Fibroblast of upper back skin (primary cell): ENCODE data around the gene FRYL.
A peak's percentile ranks its signal among the peaks of the same experiment; 100 is the strongest.

Source experiments
- DNase-seq: peaks from one replicate; pipeline ENCODE4 v3.0.0-alpha.2; 2013

Gene FRYL

DNA sequence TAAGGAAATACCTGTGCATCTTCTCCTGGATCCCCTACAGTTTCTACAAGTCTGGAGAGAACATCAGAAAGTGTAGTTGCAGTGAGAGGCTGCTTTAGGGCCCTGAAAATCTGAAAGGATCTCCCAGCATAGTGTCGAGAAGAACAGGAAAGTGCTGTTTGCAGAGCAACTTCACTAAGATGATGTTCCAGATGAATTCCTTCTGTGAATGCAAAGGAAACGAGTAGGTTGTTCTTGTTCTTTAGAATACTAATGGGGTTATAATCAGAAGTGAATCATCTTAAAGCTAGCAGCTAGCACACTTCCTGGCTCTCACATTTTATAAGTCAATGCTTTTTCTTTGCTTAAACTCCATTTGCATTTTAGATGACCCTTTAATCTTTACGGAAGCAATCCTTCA, 236.3 kb downstream of the FRYL start:
- DNase-seq, result peak; percentile 1

DNA sequence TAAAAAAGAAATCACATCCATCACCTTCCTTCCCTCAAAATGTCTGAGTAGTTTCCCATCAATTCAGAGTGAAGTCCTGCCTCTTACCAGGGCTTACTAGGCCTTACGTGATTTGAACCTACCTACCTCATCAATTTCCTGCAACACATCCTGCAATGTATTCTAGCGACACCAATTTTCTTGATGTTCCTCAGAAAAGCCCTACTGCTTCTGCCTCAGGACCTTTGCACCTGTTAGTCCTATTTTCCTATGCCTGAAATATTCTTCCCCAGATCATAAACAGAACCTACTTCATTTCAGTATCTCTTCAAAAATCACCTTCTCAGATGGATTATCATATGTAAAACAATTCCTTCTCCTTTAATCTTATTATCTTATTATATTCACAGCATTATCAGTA, 237.2 kb downstream of the FRYL start:
- no peak for DNase-seq

DNA sequence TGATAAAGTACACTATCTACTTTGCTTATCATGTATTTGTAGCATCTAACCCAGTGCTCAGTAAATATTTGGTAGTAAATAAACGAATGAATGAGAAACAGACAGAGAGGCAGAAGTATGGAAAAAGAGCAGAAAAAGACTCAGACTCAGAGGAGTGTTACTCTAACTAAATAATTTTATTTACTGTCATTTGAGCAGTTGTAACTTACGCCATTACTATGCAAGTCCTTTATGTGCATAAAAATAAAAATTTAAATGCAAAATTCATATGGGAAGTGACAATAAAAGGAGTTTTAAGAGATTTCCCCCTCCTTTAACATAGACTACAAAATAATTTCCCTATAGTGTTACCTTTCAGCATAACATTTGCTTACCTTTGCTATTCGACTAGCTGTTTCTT, 240.5 kb downstream of the FRYL start:
- DNase-seq, result no peak

DNA sequence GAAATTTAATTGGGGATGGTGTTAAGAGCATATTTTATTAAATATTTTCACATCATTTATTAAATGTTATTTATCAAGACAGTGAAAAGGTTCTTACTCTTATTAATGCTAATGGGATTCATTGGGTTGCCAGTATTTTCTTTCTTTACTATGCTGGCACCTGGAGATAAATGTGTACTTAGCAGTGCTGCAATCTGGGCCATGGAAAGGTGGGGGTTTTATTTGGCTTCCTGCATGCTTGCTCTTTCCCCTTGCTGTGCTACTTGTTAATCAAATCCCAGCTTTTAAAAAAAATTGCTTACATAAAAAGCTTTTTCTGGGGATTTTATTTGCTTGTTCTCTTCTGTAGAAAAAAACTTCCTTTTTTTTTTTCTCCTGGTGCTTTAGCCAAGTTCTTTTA, 241.7 kb downstream of the FRYL start:
- no peak for DNase-seq

DNA sequence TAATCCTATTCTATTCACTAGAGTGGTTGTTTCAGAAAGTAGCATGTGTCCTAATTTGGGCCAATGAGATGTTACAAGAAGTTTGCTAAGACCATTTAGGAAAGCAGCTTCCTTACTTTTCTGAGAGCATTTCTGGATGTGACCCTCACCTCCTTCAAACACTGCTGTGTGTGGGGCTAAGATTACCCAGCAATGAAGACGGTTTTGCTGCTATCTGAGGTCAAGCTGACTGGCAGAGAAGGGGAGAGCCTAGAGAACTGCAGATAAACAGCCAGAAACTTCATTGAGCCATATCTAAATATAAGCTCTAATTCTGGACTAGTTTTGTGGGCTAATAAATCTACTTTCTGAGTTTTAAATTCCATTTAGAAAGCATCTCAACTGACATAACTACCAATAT, 253.7 kb downstream of the FRYL start:
- no peak for DNase-seq

DNA sequence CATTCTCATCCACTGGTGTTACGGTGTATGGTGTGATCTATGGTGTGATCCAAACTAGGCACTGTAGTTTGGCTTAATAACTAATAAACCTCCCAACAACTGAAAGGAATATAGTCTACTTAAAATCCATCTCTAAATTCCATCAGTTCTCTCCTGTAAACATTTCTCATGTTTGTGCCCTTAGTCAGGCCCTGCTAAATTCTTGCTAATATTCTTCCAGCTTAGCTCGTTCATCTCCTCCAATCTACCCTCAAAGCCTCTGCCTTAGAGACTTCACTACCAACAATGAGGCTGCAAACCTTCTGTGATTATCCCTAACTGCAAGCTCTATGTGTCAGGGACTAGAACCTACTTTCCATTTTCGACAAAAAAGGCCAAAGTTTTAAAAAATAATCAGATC, 261.9 kb downstream of the FRYL start:
- DNase-seq, result no peak

DNA sequence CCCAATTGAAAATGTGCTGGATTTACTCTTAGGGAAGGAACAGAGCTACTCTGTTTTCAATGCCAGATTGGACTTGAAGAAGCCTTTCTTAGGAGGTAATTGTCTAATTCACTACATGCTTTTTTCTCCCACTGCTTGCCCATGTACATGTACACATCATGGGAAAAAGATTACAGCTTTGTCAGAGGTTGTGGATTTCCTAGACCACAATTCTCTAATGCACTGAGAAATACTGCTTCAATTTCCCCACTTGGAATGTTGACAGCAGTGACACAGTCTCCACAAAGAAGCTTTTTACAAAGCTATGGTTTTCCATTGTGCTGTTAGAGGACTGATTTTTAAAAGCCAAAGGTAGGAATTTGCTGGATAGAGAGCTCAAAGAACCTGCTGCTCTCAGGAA, 270.5 kb downstream of the FRYL start:
- DNase-seq, result peak; percentile 40

DNA sequence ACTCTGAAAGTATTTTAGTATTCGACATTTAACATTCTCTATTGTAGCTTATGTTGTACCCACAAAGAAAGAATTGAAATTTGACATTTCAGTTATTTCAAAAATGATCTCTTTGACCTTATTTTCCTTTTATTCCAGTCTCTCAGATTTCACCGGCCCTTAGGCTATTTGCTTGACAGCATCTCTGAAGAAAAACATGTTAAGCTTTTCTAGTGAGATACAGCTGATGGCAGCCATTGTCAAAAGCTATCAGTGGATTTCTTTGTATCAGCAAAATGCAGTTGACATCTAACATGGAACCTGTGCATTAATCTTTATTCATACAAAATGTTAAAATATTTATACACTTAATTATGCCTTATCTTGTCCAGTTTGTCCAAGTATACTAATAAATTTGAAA, 273.4 kb downstream of the FRYL start:
- no peak for DNase-seq

DNA sequence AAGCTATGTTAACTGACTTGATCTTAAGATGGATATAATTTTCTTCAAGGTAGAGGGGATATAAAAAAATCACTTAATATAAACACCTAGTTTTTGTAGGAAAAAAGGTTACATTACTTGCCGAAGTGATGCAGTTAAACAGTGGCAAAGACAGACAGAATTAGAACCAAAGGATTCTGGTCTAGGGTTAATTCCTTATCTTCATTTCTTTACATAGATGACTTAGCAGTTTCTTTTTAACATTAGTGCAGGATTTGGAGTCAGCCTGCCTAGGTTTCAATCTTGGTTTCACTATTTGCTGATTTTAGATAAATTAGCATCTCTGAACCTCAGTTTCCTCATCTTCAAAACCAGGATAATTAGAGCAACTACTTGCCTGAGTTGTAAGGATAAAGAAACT, 275.7 kb downstream of the FRYL start:
- DNase-seq, result no peak

DNA sequence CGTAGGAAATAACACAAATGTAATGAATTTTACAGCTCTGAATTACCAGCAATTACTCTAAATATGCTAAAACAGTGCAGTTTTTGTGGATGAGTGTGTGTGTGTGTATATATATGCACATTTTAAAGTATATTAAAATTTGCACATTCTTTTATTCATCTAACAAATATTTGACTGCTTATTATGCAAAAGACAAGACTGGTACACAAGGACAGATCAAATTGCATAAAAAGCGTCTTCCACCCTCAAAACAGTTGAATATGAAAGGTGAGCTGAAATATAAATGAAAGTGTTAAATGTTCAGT, 276.1 kb downstream of the FRYL start:
- DNase-seq, result no peak

DNA sequence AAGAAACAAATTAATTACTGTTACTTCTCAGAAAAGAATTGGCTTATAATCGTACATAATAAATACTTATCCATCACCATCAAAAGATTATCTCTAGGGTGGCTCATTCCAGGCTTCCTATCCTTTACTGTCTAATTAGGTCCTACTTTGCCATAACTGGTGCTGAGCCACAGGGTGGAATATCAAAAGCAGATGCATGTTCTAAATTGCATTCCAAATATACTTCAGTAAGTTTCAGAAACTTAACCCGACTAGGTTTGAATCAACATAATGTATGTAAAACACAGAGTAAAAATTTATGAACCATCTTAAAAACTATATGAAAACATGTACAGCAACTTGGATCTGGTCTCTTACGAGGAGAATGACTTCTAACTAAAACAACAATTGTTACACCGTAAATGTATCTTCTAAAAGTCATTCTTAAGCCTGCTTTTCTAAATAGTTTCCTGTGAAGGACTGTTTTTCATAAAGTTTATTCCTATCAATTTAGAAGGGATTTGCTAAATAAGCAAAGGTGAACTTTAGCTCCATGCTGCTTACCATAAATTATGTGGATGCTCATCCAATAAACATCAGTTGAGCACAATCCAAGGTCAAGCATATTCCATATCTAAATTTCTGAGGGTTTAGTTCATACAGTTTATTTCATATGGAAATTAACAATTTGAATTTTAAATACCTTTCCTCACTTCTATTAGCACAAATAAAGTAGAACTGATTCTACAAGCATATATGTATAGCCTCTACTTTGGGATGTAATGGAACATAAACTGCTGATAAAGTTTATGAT, 276.6 kb downstream of the FRYL start:
- no peak for DNase-seq

DNA sequence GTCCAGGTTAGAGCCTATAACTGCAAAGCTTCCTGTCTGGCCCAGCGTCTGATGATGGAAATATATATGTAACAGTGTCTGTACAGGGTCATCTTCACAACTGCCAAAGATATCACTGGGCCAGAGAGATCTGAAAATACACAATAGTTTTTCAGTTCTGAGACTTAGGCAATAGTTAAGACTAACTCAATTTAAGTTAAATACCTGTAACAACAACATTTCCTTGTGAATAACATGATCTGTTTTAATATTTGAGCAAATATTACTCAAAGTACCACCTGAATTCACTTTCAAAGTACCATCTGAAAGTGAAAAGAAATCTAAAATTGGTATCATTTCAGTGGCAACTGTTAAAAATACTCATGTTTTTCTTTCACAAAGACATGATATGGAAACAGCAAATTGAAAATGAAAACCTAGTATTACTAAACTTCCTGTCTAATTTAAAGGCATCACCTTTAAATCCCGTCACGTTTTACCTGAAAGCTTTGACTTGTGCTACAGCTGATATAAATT, 280.5 kb downstream of the FRYL start:
- DNase-seq, result no peak

DNA sequence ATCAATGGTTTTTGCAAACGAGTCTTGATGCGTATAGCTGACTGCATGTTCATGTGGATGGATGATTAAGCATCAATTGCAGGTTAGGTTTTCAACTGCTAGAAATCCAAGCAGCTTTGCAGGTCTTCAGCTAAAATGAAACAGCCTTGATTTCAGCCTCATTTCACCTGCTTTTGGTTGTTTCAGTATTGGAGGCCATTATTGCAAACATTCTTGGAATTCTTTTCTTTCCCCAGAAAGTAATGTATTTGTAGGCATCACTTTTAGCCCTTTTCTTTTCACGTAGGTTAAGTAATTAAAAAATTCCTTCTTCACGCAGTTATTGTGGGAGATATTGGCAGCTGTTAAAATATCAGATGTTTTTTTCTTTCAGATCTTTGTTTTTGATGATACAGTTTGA, 281.2 kb downstream of the FRYL start:
- DNase-seq, result no peak

DNA sequence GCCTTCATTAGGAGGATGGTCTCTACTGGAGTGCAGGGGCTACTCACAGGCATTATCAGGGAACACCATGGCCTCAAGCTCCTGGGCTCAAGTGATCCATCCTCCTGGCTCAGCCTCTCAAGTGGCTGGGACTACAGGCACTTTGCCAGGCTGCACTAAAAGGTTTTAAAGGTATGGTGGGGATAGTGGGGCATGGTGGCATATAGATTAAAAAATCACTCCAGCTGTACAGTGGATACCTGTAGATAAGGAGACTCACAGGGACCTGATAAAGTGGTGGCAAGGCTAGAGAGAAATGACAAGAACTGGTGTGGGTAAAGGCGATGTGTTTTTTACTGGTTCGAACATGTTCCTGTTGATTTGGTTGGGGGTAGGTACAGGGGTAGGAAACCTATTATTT, 284.1 kb downstream of the FRYL start:
- DNase-seq, result no peak

DNA sequence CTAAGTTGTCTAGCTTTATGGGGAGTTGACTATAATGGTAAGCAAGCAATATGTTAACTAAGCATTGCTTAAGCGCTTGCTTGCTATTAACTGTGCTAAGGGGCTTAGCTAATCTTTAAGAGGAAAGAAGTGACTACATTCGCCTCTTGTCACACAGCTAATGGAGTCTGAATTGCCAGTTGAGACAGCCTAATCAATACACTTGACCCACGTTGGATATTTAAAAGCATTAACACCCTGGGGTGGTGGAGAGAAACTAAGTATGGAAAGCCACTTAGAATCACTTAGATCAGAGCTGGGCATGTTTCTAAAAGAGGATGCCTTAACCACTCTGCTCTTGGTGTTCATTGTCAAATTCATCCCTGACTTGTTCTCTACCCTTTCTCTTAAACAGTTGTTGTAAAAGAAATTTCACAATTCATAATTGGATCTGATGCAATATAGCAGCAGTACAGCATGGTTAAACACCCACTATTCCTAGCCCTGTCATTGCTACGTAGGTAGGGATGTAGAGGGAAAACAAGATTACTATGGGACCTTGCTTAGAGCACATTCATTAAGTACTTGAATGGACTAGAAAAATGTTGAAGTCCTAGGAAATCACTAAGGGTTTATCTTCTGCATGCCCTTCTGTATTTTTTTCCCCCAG, 286.5 kb downstream of the FRYL start:
- DNase-seq, result no peak

DNA sequence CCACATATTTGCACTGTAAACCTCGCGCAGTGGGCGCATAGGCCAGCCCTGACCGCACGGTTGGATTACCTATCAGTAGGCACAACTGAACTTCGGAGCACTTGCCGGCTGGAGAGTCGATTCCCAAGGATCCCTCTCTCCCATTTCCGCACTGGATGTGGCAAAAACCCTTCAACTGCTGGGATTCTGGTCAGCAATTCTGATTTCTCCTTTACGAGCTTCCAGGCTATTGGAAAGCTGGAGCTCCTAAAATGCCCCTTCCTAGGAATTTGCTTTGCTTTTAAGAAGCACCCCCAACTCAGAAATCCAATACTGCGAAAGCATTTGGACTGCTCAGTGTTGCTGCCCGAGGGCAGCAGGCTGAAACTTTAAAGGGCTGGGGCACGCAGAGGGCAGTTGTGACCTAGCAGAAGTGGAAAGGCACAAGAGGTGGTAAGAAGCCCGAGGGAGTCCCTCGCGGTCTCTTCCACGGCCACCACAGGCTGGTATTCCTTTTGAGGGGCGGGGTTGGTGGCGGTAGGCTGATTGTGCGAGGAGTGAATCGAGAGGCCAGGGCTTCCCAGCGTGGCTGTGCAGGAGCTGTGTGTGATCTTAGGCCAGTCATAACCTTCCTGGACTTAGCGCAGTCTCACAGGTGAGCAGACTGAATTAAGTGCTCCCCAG, 288.4 kb downstream of the FRYL start:
- DNase-seq, result no peak

DNA sequence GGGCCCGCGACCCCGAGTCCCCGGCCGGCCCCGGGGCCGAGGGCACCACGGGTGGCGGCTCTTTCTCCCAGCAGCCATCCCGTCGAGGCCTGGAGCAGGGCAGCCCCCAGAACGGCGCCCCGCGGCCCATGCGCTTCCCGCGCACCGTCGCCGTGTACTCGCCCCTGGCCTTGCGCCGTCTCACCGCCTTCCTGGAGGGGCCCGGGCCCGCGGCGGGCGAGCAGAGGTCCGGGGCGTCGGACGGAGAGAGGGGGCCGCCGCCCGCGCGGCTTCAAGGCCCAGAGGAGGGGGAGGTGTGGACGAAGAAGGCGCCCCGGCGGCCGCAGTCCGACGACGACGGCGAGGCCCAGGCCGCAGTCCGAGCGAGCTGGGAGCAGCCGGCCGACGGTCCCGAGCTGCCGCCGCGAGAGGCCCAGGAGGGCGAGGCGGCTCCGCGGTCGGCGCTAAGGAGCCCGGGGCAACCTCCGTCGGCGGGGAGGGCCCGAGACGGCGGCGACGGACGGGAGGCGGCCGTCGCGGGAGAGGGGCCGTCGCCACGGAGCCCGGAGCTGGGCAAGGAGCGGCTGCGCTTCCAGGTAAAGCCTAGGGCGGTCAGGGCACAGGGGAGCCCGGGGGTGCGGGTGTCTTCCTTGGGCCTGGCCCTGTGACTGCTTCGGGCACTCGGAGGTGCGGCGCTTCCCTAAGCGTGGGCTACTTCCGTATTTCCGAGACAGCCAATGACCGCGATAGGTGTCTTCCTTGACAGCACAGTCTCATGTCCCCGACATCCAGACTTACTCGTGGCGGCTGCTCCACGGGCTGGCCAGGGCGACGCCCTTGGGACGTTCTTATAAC, 289.2 kb downstream of the FRYL start:
- DNase-seq, result no peak

DNA sequence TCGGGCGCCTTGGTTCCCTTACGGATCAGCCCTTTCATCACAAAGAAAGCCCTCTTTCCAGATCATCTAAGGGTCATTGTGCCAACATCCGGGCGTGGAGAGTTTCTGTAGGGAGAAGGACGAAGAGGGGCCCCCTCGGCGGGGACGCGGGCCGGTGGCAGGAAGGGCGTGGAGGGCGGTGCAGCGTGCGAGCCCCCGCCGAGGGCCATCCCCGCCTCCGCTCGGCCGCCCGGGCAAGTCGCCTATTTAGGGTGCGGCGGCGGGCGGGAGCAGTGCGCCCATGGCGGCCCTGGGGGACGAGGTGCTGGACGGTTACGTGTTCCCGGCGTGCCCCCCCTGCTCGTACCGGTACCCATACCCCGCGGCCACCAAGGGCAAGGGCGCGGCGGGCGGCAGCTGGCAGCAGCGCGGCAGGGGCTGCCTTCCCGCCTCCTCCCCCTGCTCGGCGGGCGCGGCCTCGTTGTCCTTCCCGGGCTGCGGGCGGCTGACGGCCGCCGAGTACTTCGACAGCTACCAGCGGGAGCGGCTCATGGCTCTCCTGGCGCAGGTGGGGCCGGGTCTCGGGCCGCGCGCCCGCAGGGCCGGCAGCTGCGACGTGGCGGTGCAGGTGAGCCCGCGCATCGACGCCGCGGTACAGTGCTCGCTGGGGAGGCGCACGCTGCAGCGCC, 289.9 kb downstream of the FRYL start, which contains the start of gene ZAR1:
Gene ZAR1 (plus strand): TSS at position 241 of the 668 bp plus-strand sequence. CDS start 40 bp downstream, at position 281.
- DNase-seq, result no peak

DNA sequence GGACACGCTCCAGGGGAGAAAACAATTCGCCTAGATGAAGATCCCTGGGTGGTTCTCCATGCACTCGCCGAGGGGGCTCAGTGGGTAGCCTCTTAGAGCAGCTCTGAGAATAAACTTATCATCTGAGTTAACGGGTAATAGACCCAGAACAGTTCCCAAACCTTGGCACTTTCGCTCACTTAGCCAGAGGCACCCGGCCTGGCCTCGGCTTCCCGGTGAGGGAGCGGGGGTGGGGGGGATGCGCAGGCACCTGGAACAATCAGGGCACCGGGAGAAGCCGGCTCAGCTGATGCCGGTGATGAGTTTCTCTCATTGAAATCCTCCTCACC, 290.4 kb downstream of the FRYL start:
- DNase-seq, result no peak

DNA sequence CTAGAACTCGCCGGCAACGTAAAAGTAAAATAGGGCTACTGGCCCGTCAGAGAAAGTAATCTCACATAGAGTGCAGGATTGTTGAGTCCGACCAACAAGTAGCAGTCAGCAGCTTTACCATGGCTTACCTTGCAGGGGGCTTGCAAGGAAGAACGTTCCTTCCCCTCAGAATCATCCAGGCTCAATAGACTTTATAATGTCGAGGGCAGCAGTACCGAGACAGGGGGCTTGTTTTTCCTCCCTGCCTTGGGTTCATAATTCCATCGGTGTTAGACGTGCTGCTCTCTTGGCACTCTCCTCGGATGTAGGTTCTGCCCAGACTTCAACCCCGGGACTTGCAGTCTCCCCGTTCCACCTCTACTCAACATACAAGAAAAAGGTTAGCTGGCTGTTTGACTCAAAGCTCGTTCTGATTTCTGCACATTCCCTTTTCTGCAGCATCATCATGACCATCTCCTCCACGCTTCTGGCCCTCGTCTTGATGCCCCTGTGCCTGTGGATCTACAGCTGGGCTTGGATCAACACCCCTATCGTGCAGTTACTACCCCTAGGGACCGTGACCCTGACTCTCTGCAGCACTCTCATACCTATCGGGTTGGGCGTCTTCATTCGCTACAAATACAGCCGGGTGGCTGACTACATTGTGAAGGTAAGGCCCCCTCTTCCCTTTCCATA, 295.4 kb downstream of the FRYL start:
- DNase-seq, result no peak

DNA sequence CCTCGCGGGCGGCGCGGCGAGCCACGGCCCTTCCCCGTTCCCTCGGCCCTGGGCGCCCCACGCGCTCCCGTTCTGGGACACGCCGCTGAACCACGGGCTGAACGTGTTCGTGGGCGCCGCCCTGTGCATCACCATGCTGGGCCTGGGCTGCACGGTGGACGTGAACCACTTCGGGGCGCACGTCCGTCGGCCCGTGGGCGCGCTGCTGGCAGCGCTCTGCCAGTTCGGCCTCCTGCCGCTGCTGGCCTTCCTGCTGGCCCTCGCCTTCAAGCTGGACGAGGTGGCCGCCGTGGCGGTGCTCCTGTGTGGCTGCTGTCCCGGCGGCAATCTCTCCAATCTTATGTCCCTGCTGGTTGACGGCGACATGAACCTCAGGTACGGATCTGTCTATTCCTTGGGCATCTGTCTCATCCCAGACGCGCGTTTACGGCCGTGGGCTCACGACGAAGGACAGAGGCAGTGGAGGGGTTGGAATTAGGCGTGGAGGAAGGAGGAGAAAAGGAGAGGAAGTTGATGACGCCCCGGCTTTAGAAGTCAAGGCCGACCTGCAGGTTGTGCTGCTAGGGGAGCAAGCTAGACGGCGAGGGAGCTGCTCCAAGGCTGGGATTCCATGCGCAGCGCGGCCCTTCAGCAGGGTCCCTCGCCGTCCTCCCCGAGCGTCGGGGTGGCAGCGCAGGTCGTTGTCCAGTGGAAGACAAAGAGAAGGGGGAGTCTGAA, 296.1 kb downstream of the FRYL start:
- no peak for DNase-seq
